GM12878 (cell line): ENCODE data around the gene MYBPC2. TPM values are rescaled to one million over a fixed set of nuclear protein-coding genes. Genes with fewer than 3 reads are reported as not detected.

Experiments
- E2F8 ChIP-seq: fragments of 450-650 bp; IDR thresholded peaks from 2 replicates; pipeline ENCODE4 v1.6.1; 2018; ENCODE audit warnings: mild to moderate bottlenecking, low read depth, moderate library complexity; ENCODE audit not compliant: partially characterized antibody
- EED ChIP-seq: sonication (generic); IDR thresholded peaks from 2 replicates; pipeline ENCODE4 v1.6.1; 2016; ENCODE audit warnings: antibody characterized with exemption, low read depth
- EZH2 ChIP-seq: IDR thresholded peaks from 2 replicates; pipeline ENCODE4 v1.6.1; 2012; ENCODE audit warnings: low read depth, mild to moderate bottlenecking, control low read depth, inconsistent platforms, low read length, borderline replicate concordance; ENCODE audit not compliant: control insufficient read depth
- HCFC1 ChIP-seq: fragments of 150-350 bp; IDR thresholded peaks from 2 replicates; pipeline ENCODE4 v1.6.1; 2014; ENCODE audit warnings: low read length
- HDGF ChIP-seq: fragments of 450-650 bp; IDR thresholded peaks from 2 replicates; pipeline ENCODE4 v1.6.1; 2016; ENCODE audit warnings: antibody characterized with exemption
- POU2F2 ChIP-seq: IDR thresholded peaks from 3 replicates; pipeline ENCODE4 v1.6.1; 2011; ENCODE audit warnings: low read depth, mild to moderate bottlenecking, low read length, borderline replicate concordance
- RBBP5 ChIP-seq: fragments of 200-600 bp; sonication (generic); conservative IDR thresholded peaks from 2 replicates; pipeline ENCODE4 v1.6.1; 2016
- RCOR1 ChIP-seq: conservative IDR thresholded peaks from 2 replicates; pipeline ENCODE4 v1.6.1; 2012; ENCODE audit warnings: low read depth, low read length, improper control_type of control experiment
- SMAD1 ChIP-seq: fragments of 450-650 bp; IDR thresholded peaks from 2 replicates; pipeline ENCODE4 v1.6.1; 2018; ENCODE audit warnings: mild to moderate bottlenecking, low read depth; ENCODE audit not compliant: partially characterized antibody
- SPI1 ChIP-seq: IDR thresholded peaks from 2 replicates; pipeline ENCODE4 v1.6.1; 2011; ENCODE audit warnings: low read depth, mild to moderate bottlenecking, low read length, moderate library complexity, borderline replicate concordance; ENCODE audit not compliant: insufficient read depth
- TARDBP ChIP-seq: IDR thresholded peaks from 2 replicates; pipeline ENCODE4 v1.6.1; 2016; ENCODE audit warnings: borderline replicate concordance
- TBL1XR1 ChIP-seq: IDR thresholded peaks from 2 replicates; pipeline ENCODE4 v1.6.1; 2012; ENCODE audit warnings: low read depth, low read length, improper control_type of control experiment
- TCF12 ChIP-seq: IDR thresholded peaks from 2 replicates; pipeline ENCODE4 v1.6.1; 2011; ENCODE audit warnings: low read depth, mild to moderate bottlenecking, low read length
- TCF3 ChIP-seq: IDR thresholded peaks from 2 replicates; pipeline ENCODE4 v1.6.1; 2012; ENCODE audit warnings: low read depth, mild to moderate bottlenecking, low read length, borderline replicate concordance; ENCODE audit not compliant: insufficient read depth
- YBX1 ChIP-seq: fragments of 450-650 bp; IDR thresholded peaks from 2 replicates; pipeline ENCODE4 v1.6.1; 2016; ENCODE audit warnings: antibody characterized with exemption
- polyA plus RNA-seq, 11 experiments: library from polyadenylated mRNA; depleted of rRNA in 4 of 11; unstranded in 6 of 11; stranded (reverse) in 5 of 11; fragments of >200 nt; fragmentation: Nextera tagmentation in 4 of 11; fragmentation: Illumina TruSeq in 1 of 11; extraction: Ambion mirVana in 4 of 11; extraction: Trizol in 1 of 11; gene quantifications; 1 replicate in 1 of 11; 2 replicates in 10 of 11; pipeline versions ENCODE4 v1.2.1 to v1.2.3, GENCODE V29; 2011 to 2016; ENCODE audit warnings: inconsistent platforms in 2 of 11, missing spikeins in 2 of 11, low read depth in 1 of 11
- total RNA-seq, 4 experiments: library from RNA; depleted of rRNA in 3 of 4; stranded (reverse); fragments of >200 nt in 3 of 4; fragmentation: Illumina TruSeq in 1 of 4; extraction: Trizol in 1 of 4; gene quantifications; 2 replicates each; pipeline versions ENCODE4 v1.2.1 to v1.2.3, GENCODE V29; 2013 to 2021
- TF ChIP-seq, protein P1 (sequence below): fragments of 450-650 bp; IDR thresholded peaks from 2 replicates; pipeline ENCODE4 v1.6.1; 2017; ENCODE audit warnings: mild to moderate bottlenecking
- TF ChIP-seq, protein P2 (sequence below): fragments of 450-650 bp; IDR thresholded peaks from 2 replicates; pipeline ENCODE4 v1.6.1; 2017; ENCODE audit warnings: mild to moderate bottlenecking, low read depth, inconsistent platforms; ENCODE audit not compliant: poor library complexity, severe bottlenecking
- TF ChIP-seq, protein P3 (sequence below): fragments of 450-650 bp; IDR thresholded peaks from 2 replicates; pipeline ENCODE4 v1.6.1; 2018; ENCODE audit warnings: borderline replicate concordance, mild to moderate bottlenecking; ENCODE audit not compliant: partially characterized antibody

MYBPC2 gene
- total and polyA plus RNA-seq, 10 of the 15 experiments (the other 5 are each of a cell fraction or from before 2014, with no cell fraction given) = 0.09 to 2.6 (median 0.61) TPM

GRCh38 chr19:50419580-50420035, 13.1 kb upstream of the MYBPC2 start (continued):
- TF ChIP-seq, protein P1, sequence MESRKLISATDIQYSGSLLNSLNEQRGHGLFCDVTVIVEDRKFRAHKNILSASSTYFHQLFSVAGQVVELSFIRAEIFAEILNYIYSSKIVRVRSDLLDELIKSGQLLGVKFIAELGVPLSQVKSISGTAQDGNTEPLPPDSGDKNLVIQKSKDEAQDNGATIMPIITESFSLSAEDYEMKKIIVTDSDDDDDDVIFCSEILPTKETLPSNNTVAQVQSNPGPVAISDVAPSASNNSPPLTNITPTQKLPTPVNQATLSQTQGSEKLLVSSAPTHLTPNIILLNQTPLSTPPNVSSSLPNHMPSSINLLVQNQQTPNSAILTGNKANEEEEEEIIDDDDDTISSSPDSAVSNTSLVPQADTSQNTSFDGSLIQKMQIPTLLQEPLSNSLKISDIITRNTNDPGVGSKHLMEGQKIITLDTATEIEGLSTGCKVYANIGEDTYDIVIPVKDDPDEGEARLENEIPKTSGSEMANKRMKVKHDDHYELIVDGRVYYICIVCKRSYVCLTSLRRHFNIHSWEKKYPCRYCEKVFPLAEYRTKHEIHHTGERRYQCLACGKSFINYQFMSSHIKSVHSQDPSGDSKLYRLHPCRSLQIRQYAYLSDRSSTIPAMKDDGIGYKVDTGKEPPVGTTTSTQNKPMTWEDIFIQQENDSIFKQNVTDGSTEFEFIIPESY = no peak
- TF ChIP-seq SPI1 (peak; percentile 23; the same call in 1 of the 2 replicates), TCF3 (peak; percentile 78; the same call in 1 of the 2 replicates), TCF12 (peak; percentile 91), HCFC1 (no peak; the same call in 1 of the 2 replicates), RBBP5 (no peak), YBX1 (no peak), EED (no peak; the same call in 1 of the 2 replicates), E2F8 (no peak), EZH2 (no peak), SMAD1 (no peak), TARDBP (peak; percentile 85; the same call in 1 of the 2 replicates), TBL1XR1 (peak; percentile 89), RCOR1 (0 out of 2 replicates have a peak, but pooled peaks have one; percentile 81), HDGF (0 out of 2 replicates have a peak, but pooled peaks have one; percentile 15), POU2F2 (peak; percentile 98)
- TF ChIP-seq, protein P2, sequence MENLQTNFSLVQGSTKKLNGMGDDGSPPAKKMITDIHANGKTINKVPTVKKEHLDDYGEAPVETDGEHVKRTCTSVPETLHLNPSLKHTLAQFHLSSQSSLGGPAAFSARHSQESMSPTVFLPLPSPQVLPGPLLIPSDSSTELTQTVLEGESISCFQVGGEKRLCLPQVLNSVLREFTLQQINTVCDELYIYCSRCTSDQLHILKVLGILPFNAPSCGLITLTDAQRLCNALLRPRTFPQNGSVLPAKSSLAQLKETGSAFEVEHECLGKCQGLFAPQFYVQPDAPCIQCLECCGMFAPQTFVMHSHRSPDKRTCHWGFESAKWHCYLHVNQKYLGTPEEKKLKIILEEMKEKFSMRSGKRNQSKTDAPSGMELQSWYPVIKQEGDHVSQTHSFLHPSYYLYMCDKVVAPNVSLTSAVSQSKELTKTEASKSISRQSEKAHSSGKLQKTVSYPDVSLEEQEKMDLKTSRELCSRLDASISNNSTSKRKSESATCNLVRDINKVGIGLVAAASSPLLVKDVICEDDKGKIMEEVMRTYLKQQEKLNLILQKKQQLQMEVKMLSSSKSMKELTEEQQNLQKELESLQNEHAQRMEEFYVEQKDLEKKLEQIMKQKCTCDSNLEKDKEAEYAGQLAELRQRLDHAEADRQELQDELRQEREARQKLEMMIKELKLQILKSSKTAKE = peak; percentile 55
- TF ChIP-seq, protein P3, sequence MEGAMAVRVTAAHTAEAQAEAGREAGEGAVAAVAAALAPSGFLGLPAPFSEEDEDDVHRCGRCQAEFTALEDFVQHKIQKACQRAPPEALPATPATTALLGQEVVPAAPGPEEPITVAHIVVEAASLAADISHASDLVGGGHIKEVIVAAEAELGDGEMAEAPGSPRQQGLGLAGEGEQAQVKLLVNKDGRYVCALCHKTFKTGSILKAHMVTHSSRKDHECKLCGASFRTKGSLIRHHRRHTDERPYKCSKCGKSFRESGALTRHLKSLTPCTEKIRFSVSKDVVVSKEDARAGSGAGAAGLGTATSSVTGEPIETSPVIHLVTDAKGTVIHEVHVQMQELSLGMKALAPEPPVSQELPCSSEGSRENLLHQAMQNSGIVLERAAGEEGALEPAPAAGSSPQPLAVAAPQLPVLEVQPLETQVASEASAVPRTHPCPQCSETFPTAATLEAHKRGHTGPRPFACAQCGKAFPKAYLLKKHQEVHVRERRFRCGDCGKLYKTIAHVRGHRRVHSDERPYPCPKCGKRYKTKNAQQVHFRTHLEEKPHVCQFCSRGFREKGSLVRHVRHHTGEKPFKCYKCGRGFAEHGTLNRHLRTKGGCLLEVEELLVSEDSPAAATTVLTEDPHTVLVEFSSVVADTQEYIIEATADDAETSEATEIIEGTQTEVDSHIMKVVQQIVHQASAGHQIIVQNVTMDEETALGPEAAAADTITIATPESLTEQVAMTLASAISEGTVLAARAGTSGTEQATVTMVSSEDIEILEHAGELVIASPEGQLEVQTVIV = no peak
